OCI-LY1 (cell line): ENCODE data around the gene RPL19.

Experiments used
- H2AFZ ChIP-seq: fragments of 200-600 bp; sonication (generic), shearing (Covaris generic); 2 replicates; pipeline ENCODE4 v1.6.0; 2014; ENCODE audit warnings: antibody characterized with exemption, mild to moderate bottlenecking, low read length
- H3F3A ChIP-seq: fragments of 200-600 bp; sonication (generic), shearing (Covaris generic); 2 replicates; pipeline ENCODE4 v1.6.0; 2014; ENCODE audit warnings: mild to moderate bottlenecking, antibody characterized with exemption, low read length, moderate library complexity; ENCODE audit not compliant: insufficient read depth
- H3K27ac ChIP-seq: fragments of 200-600 bp; sonication (generic); 2 replicates; pipeline ENCODE4 v1.5.1; 2014; ENCODE audit warnings: low read length, mixed run types, mild to moderate bottlenecking, low read depth; ENCODE audit not compliant: poor library complexity, severe bottlenecking
- H3K27me3 ChIP-seq: fragments of 200-600 bp; sonication (generic); 2 replicates; pipeline ENCODE4 v1.6.0; 2014; ENCODE audit warnings: antibody characterized with exemption, mild to moderate bottlenecking, low read length, moderate library complexity; ENCODE audit not compliant: insufficient read depth
- H3K36me3 ChIP-seq: fragments of 200-600 bp; sonication (generic); 2 replicates; pipeline ENCODE4 v1.6.1; 2014; ENCODE audit warnings: mild to moderate bottlenecking, antibody characterized with exemption, low read length, moderate library complexity, mixed read lengths; ENCODE audit not compliant: insufficient read depth
- H3K4me1 ChIP-seq: fragments of 200-600 bp; sonication (generic); 2 replicates; pipeline ENCODE4 v1.5.1; 2014; ENCODE audit warnings: mild to moderate bottlenecking, low read length, moderate library complexity; ENCODE audit not compliant: insufficient read depth, severe bottlenecking
- H3K4me2 ChIP-seq: fragments of 200-600 bp; sonication (generic), shearing (Covaris generic); 2 replicates; pipeline ENCODE4 v1.6.1; 2014; ENCODE audit warnings: low read length
- H3K4me3 ChIP-seq: fragments of 200-600 bp; sonication (generic); 2 replicates; pipeline ENCODE4 v1.5.1; 2014; ENCODE audit warnings: low read length, low read depth, mild to moderate bottlenecking, mixed read lengths; ENCODE audit not compliant: poor library complexity, severe bottlenecking
- H3K79me2 ChIP-seq: fragments of 200-600 bp; shearing (Covaris generic); 2 replicates; pipeline ENCODE4 v1.6.1; 2016; ENCODE audit warnings: mixed run types, low read length, mixed read lengths; ENCODE audit not compliant: insufficient read depth
- H3K9ac ChIP-seq: fragments of 200-600 bp; sonication (generic), shearing (Covaris generic); 2 replicates; pipeline ENCODE4 v1.6.1; 2014; ENCODE audit warnings: mild to moderate bottlenecking, low read length, mixed read lengths
- H3K9me2 ChIP-seq: fragments of 200-600 bp; sonication (generic), shearing (Covaris generic); 2 replicates; pipeline ENCODE4 v1.6.1; 2014; ENCODE audit warnings: low read depth, mild to moderate bottlenecking, low read length, mixed read lengths
- H3K9me3 ChIP-seq: fragments of 200-600 bp; shearing (Covaris generic); 2 replicates; pipeline ENCODE4 v1.6.1; 2014; ENCODE audit warnings: low read length, mixed read lengths
- H4K20me1 ChIP-seq: fragments of 200-600 bp; sonication (generic), shearing (Covaris generic); 2 replicates; pipeline ENCODE4 v1.6.0; 2016; ENCODE audit warnings: mild to moderate bottlenecking, low read length; ENCODE audit not compliant: insufficient read depth
- CTCF ChIP-seq: fragments of 200-600 bp; sonication (generic), shearing (Covaris generic); IDR thresholded peaks from 2 replicates; pipeline ENCODE4 v1.5.1; 2017; ENCODE audit warnings: mild to moderate bottlenecking, antibody characterized with exemption, low read length, moderate library complexity, mixed read lengths
- EZH2 ChIP-seq: fragments of 200-600 bp; sonication (generic), shearing (Covaris generic); IDR thresholded peaks from 2 replicates; pipeline ENCODE4 v1.8.0; 2017; ENCODE audit warnings: borderline replicate concordance, mixed run types, mild to moderate bottlenecking, antibody characterized with exemption, low read length, moderate library complexity, mixed read lengths

RPL19 gene

DNA sequence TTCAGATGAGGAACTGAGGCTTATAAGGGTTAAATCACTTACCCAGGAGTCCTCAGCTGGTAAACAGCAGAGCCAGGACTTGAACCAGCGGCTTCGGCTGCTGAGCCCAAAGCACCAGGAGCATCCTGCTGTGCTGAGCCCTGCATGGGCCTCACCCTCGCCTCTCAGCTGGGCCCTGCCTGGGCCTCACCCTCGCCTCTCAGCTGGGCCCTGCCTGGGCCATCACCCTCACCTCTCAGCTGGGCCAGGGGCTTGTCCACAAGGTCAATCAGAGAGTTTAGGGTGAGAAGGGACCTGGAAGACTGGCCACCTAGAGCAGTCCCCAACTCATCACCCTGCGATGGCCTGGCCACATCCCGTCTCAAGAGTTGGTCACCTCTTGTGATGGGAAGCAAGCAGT, 21.5 kb downstream of the RPL19 start:
- H3K27ac ChIP-seq, result no peak overlapping the region
- H3F3A ChIP-seq, result no peaks in the 10 kb centered on the region
- H3K36me3 ChIP-seq, result no peaks in the 10 kb centered on the region
- H2AFZ ChIP-seq, result no peak overlapping the region
- H3K27me3 ChIP-seq, result 0 out of 2 replicates have a peak, but pooled peaks cover 5% of the 10 kb centered on the region
- H3K9me2 ChIP-seq, result no peaks in the 10 kb centered on the region
- no peak overlapping the region for H3K9ac ChIP-seq
- no peaks in the 10 kb centered on the region for H4K20me1 ChIP-seq
- H3K4me3 ChIP-seq, result no peak overlapping the region
- no peaks in the 10 kb centered on the region for H3K4me1 ChIP-seq
- H3K4me2 ChIP-seq, result no peak overlapping the region
- H3K9me3 ChIP-seq, result no peaks in the 10 kb centered on the region
- no peak for TF ChIP-seq CTCF
- H3K79me2 ChIP-seq, result no peaks in the 10 kb centered on the region

DNA sequence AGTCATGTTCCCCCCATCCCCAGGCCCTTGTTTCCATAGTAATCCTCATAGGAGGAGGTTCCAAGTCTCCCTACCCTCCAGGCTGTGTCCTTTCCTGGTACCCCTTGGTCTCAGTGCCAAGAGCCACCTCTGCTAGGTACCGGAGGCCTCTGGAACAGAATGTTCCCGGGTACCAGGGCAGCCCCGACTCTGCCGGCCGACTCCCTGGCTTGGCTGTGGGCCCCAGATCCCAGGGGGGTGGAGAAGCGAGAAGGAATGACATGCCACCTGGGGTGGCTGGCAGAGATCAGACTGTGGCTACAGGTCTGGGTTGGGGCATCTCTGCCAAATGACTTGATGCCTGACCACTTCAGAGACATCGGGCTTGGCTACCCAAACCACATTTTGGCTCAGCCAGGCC, 22.1 kb downstream of the RPL19 start:
- no peak overlapping the region for H2AFZ ChIP-seq
- H4K20me1 ChIP-seq, result no peaks in the 10 kb centered on the region
- H3F3A ChIP-seq, result no peaks in the 10 kb centered on the region
- no peaks in the 10 kb centered on the region for H3K36me3 ChIP-seq
- H3K9ac ChIP-seq, result no peak overlapping the region
- no peaks in the 10 kb centered on the region for H3K79me2 ChIP-seq
- 0 out of 2 replicates have a peak, but pooled peaks cover 5% of the 10 kb centered on the region for H3K27me3 ChIP-seq
- H3K4me3 ChIP-seq, result no peak overlapping the region
- H3K9me2 ChIP-seq, result no peaks in the 10 kb centered on the region
- H3K27ac ChIP-seq, result no peak overlapping the region
- TF ChIP-seq CTCF (no peak), EZH2 (no peak)
- H3K9me3 ChIP-seq, result no peaks in the 10 kb centered on the region
- no peaks in the 10 kb centered on the region for H3K4me1 ChIP-seq
- H3K4me2 ChIP-seq, result no peak overlapping the region

GRCh38 chr17:39222866-39223834, 23.1 kb downstream of the RPL19 start:
- H4K20me1 ChIP-seq, result no peaks in the 10 kb centered on the region
- H3K4me3 ChIP-seq, result no peak overlapping the region
- H3K27ac ChIP-seq, result no peak overlapping the region
- no peaks in the 10 kb centered on the region for H3F3A ChIP-seq
- no peaks in the 10 kb centered on the region for H3K36me3 ChIP-seq
- no peaks in the 10 kb centered on the region for H3K79me2 ChIP-seq
- H3K9ac ChIP-seq, result no peak overlapping the region
- TF ChIP-seq EZH2, result no peak
- TF ChIP-seq CTCF, result no peak
- H3K4me2 ChIP-seq, result no peak overlapping the region
- H3K9me2 ChIP-seq, result no peaks in the 10 kb centered on the region
- no peak overlapping the region for H2AFZ ChIP-seq
- no peaks in the 10 kb centered on the region for H3K4me1 ChIP-seq
- H3K9me3 ChIP-seq, result no peaks in the 10 kb centered on the region
- 0 out of 2 replicates have a peak, but pooled peaks cover 5% of the 10 kb centered on the region for H3K27me3 ChIP-seq
